Stimulated activated CD8-positive, alpha-beta memory T cell treated with anti-CD3 and anti-CD28 coated beads, Interleukin-4, amount 100 ng/mL, for 48 hours (primary cell): ENCODE measurements around the gene ADAM10.
A peak's percentile ranks its signal among the peaks of the same experiment; 100 is the strongest.
"Not testable (repeated sequence)": the region's sequence is repeated elsewhere in the genome, so short reads cannot be mapped to it uniquely, and the experiment has no call there.

Experiments
- DNase-seq: peaks from one replicate; pipeline ENCODE4 v3.0.0-alpha.2; 2020

ADAM10 gene

GRCh38 chr15:58749532-58750337 is at the start of gene ADAM10:
Gene ADAM10, minus strand, starts transcription at chr15:58749707. Its CDS starts 173 bp downstream, at chr15:58749534.
- peak; percentile 98 for DNase-seq

- no peak for DNase-seq
Measured at GRCh38 chr15:58797505-58797904, 48.0 kb upstream of the ADAM10 start.

- no peak for DNase-seq
Measured at GRCh38 chr15:58795825-58796224, 46.3 kb upstream of the ADAM10 start.

- DNase-seq = no peak
Measured at GRCh38 chr15:58793862-58794261, 44.4 kb upstream of the ADAM10 start.

- DNase-seq = no peak
Measured at GRCh38 chr15:58788056-58788710, 38.7 kb upstream of the ADAM10 start.

- DNase-seq = no peak
Measured at GRCh38 chr15:58785355-58785754, 35.8 kb upstream of the ADAM10 start.

- no peak for DNase-seq
Measured at GRCh38 chr15:58779554-58779953, 30.0 kb upstream of the ADAM10 start.

GRCh38 chr15:58777107-58777506 is 27.6 kb upstream of the ADAM10 start:
- DNase-seq = no peak

GRCh38 chr15:58775402-58775801 is 25.9 kb upstream of the ADAM10 start:
- DNase-seq = no peak

GRCh38 chr15:58773024-58773423 is 23.5 kb upstream of the ADAM10 start:
- DNase-seq = no peak

- DNase-seq = peak; percentile 54
Measured at GRCh38 chr15:58771621-58772250, 22.2 kb upstream of the ADAM10 start.

- DNase-seq = peak; percentile 97
Measured at GRCh38 chr15:58770857-58771620, 21.5 kb upstream of the ADAM10 start, which contains the start of gene MINDY2. Gene MINDY2, plus strand, starts transcription at chr15:58771302. Its CDS starts 94 bp downstream, at chr15:58771396.

GRCh38 chr15:58770519-58770856 is 21.0 kb upstream of the ADAM10 start:
- no peak for DNase-seq

GRCh38 chr15:58768601-58769004 is 19.1 kb upstream of the ADAM10 start:
- not testable (repeated sequence) for DNase-seq

- DNase-seq = no peak
Measured at GRCh38 chr15:58766290-58766689, 16.8 kb upstream of the ADAM10 start.

GRCh38 chr15:58764468-58764867 is 15.0 kb upstream of the ADAM10 start:
- DNase-seq = no peak

GRCh38 chr15:58762731-58763130 is 13.2 kb upstream of the ADAM10 start:
- DNase-seq = no peak

- no peak for DNase-seq
Measured at GRCh38 chr15:58762285-58762684, 12.8 kb upstream of the ADAM10 start.

GRCh38 chr15:58761010-58761388 is 11.5 kb upstream of the ADAM10 start:
- DNase-seq = no peak

- DNase-seq = no peak
Measured at GRCh38 chr15:58760385-58761009, 11.0 kb upstream of the ADAM10 start.

- DNase-seq = no peak
Measured at GRCh38 chr15:58758141-58758540, 8.6 kb upstream of the ADAM10 start.

GRCh38 chr15:58755956-58756355 is 6.4 kb upstream of the ADAM10 start:
- DNase-seq = no peak

GRCh38 chr15:58755350-58755749 is 5.8 kb upstream of the ADAM10 start:
- DNase-seq = no peak
